Immature natural killer cell (primary cell): ENCODE results near the gene IGFALS. TPM values are rescaled to one million over a fixed set of nuclear protein-coding genes. Genes with fewer than 3 reads are reported as not detected.

Experiments
- DNase-seq, 3 donors: peaks; one replicate each; pipeline ENCODE4 v3.0.0; 2022; ENCODE audit warnings: mixed read lengths in 1 of 3
- H3K27ac Mint-ChIP-seq, 6 donors: one replicate each; pipeline ENCODE4 v1.8.0; 2020; ENCODE audit warnings: mixed read lengths in 6 of 6, mild to moderate bottlenecking in 5 of 6, inconsistent platforms in 4 of 6, moderate library complexity in 3 of 6
- H3K27me3 Mint-ChIP-seq, 3 donors: one replicate each; pipeline ENCODE4 v1.8.0; 2020 to 2021; ENCODE audit warnings: low read depth in 3 of 3, mild to moderate bottlenecking in 3 of 3, mixed read lengths in 3 of 3, moderate library complexity in 3 of 3, inconsistent platforms in 1 of 3
- H3K36me3 Mint-ChIP-seq, 3 donors: one replicate each; pipeline ENCODE4 v1.8.0; 2020; ENCODE audit warnings: mixed read lengths in 3 of 3, inconsistent platforms in 2 of 3, mild to moderate bottlenecking in 2 of 3
- H3K4me1 Mint-ChIP-seq, 2 donors: one replicate each; pipeline ENCODE4 v1.8.0; 2020; ENCODE audit warnings: inconsistent platforms in 2 of 2, mild to moderate bottlenecking in 2 of 2, mixed read lengths in 2 of 2, moderate library complexity in 1 of 2
- H3K4me3 Mint-ChIP-seq, 5 donors: one replicate each; pipeline ENCODE4 v1.8.0; 2020; ENCODE audit warnings: mild to moderate bottlenecking in 5 of 5, mixed read lengths in 5 of 5, inconsistent platforms in 3 of 5, moderate library complexity in 3 of 5
- H3K9me3 Mint-ChIP-seq, 6 donors: one replicate each; pipeline ENCODE4 v1.8.0; 2020; ENCODE audit warnings: mild to moderate bottlenecking in 6 of 6, mixed read lengths in 6 of 6, inconsistent platforms in 4 of 6, moderate library complexity in 3 of 6
- polyA plus RNA-seq, 3 donors: library from polyadenylated mRNA; unstranded; fragments of 300-500 nt; fragmentation: Illumina TruSeq; gene quantifications; one replicate each; pipeline ENCODE4 v1.2.3, GENCODE V29; 2021

The IGFALS gene
- polyA plus RNA-seq, 3 donors from 2014 or later = not detected

- DNase-seq = no peak
- peaks cover 0 to 3% of the 10 kb centered on the region in 2 donors for H3K4me1 Mint-ChIP-seq
- H3K4me3 Mint-ChIP-seq = no peak overlapping the region
- H3K27ac Mint-ChIP-seq = no peak overlapping the region
- H3K36me3 Mint-ChIP-seq = peaks cover 0 to 5% (median 3%) of the 10 kb centered on the region in 3 donors
- H3K9me3 Mint-ChIP-seq = no peaks in the 10 kb centered on the region
- H3K27me3 Mint-ChIP-seq = peaks cover 0 to 4% (median 1%) of the 10 kb centered on the region in 3 donors
These were observed 2.8 kb downstream of the IGFALS start for GRCh38 chr16:1790611-1791255.

GRCh38 chr16:1790261-1790610 is 3.3 kb downstream of the IGFALS start:
- H3K4me1 Mint-ChIP-seq = peaks cover 2 to 4% of the 10 kb centered on the region in 2 donors
- peaks cover 0 to 4% (median 1%) of the 10 kb centered on the region in 3 donors for H3K27me3 Mint-ChIP-seq
- no peak overlapping the region for H3K27ac Mint-ChIP-seq

DNA sequence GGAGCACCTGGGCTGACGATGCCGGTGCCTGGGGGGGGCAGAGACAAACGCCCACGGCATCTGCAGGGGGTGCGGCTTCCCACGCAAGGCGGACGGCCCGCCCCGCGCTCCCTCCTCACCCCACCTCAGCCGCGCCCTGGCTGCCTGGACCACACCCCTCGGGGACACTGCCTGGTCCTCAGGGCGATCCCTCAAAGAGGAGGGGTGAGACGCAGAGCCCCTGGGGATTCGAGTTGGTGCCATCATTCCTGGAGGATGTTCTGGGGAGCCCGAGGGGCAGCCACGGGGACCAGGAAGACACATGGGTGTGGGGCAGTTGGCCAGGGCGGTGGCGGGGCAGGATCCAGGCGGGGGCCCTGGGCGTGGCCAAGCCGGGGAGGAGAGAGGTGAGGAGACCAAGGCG is 3.9 kb downstream of the IGFALS start:
- peaks cover 0 to 5% (median 3%) of the 10 kb centered on the region in 3 donors for H3K36me3 Mint-ChIP-seq
- H3K27ac Mint-ChIP-seq = no peak overlapping the region
- H3K4me1 Mint-ChIP-seq = peaks cover 6 to 8% of the 10 kb centered on the region in 2 donors
- DNase-seq = no peak
- no peaks in the 10 kb centered on the region for H3K9me3 Mint-ChIP-seq
- H3K27me3 Mint-ChIP-seq = peaks cover 0 to 4% (median 1%) of the 10 kb centered on the region in 3 donors
- no peak overlapping the region for H3K4me3 Mint-ChIP-seq

More at GRCh38 chr16:1790261-1790610, 3.3 kb downstream of the IGFALS start:
- DNase-seq = no peak
- Mint-ChIP-seq H3K4me3 (no peak overlapping the region), H3K9me3 (no peaks in the 10 kb centered on the region), H3K36me3 (peaks cover 0 to 5% (median 3%) of the 10 kb centered on the region in 3 donors)

DNA sequence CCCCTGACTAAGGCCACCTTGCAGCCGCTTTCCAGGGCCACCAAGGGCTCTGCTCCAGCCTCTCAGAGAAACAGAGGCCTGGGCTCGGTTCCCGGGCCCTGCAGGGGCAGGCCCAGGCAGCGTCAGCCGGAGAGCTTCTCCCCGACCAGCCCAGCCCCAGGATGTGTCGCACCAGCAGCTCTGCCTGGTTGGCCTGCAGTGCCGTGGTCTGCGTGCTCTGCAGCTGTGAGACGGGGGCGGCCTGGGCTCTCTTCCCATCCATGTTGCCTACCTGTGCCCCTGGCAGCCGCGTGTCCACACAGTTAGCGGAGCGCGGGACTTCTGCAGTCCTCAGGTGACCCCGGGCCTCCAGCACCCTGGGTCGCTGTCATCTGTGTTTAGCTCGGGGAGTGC is 4.8 kb downstream of the IGFALS start:
- no peak overlapping the region for H3K27ac Mint-ChIP-seq
- H3K36me3 Mint-ChIP-seq = peaks cover 0 to 5% (median 3%) of the 10 kb centered on the region in 3 donors
- H3K4me1 Mint-ChIP-seq = peaks cover 6 to 12% of the 10 kb centered on the region in 2 donors
- H3K9me3 Mint-ChIP-seq = no peaks in the 10 kb centered on the region
- peaks cover 0 to 4% (median 1%) of the 10 kb centered on the region in 3 donors for H3K27me3 Mint-ChIP-seq
- no peak overlapping the region for H3K4me3 Mint-ChIP-seq
- DNase-seq = no peak

DNA sequence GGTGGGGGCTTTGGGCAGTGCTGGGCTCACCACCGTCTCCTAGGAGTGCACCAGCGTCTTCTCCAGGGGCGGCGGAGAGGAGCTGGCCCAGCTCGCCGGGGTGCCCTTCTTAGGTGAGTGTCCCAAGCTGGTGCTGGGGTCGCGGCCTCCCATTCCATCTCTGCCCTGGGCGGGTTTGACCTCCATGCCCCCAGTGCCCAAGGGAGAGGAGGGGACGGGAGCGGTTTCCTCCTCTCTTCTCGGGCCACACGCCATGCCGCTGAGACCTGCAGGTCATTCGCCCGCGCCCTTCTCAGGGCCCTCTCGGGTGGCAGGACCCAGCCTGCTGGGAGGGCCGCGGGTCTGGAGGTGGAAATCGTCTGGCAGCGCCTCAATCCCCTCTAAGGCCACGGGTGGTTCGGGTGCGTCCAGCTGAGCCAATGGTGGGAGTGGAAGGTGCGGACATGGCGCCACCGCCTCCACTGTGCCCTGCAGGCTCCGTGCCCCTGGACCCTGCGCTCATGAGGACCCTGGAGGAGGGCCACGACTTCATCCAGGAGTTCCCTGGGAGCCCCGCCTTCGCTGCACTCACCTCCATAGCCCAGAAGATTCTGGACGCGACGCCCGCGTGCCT is 5.3 kb downstream of the IGFALS start:
- H3K4me1 Mint-ChIP-seq = peaks cover 11 to 17% of the 10 kb centered on the region in 2 donors
- peaks cover 0 to 4% (median 1%) of the 10 kb centered on the region in 3 donors for H3K27me3 Mint-ChIP-seq
- peaks cover 0 to 5% (median 3%) of the 10 kb centered on the region in 3 donors for H3K36me3 Mint-ChIP-seq
- no peaks in the 10 kb centered on the region for H3K9me3 Mint-ChIP-seq
- H3K27ac Mint-ChIP-seq = no peak overlapping the region
- no peak overlapping the region for H3K4me3 Mint-ChIP-seq
- DNase-seq = no peak

DNA sequence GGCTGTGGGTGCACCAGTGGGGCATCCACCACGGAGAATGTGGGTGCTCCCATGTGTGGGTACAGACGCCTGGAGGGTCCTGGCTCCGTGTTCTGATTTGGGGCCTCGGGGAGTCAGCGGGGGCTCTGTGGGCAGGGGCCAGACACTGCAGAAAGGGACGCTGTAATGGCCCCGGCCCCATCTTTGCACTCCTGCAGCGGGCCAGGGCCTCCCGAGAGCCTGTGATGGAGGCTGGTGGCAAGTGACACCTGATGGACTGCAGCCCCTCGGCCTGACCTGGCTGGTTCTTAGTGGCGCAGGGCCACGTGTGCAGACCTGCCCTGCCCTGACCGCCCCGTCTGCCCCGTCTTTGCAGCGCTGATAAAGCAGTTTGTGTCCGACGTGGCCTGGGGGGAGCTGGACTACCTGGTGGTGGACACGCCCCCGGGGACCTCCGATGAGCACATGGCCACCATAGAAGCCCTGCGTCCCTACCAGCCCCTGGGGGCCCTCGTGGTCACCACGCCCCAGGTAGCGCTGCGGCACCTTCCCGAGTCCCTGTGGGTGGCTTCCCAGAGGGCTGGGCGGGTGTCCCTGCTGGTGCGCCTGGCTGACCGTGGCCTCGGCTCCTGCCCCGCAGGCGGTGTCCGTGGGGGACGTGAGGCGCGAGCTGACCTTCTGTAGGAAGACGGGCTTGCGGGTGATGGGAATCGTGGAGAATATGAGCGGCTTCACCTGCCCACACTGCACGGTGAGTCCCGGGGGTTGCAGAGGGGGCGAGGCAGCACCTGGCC is 6.0 kb downstream of the IGFALS start:
- no peak overlapping the region for H3K4me3 Mint-ChIP-seq
- H3K4me1 Mint-ChIP-seq = peaks cover 13 to 19% of the 10 kb centered on the region in 2 donors
- H3K27ac Mint-ChIP-seq = no peak overlapping the region
- no peaks in the 10 kb centered on the region for H3K9me3 Mint-ChIP-seq
- DNase-seq = no peak
- peaks cover 0 to 5% (median 3%) of the 10 kb centered on the region in 3 donors for H3K36me3 Mint-ChIP-seq
- peaks cover 3 to 7% (median 5%) of the 10 kb centered on the region in 3 donors for H3K27me3 Mint-ChIP-seq

GRCh38 chr16:1787056-1787321 is 6.5 kb downstream of the IGFALS start:
- no peaks in the 10 kb centered on the region for H3K9me3 Mint-ChIP-seq
- H3K27me3 Mint-ChIP-seq = peaks cover 5 to 9% (median 6%) of the 10 kb centered on the region in 3 donors
- H3K4me1 Mint-ChIP-seq = peaks cover 14 to 21% of the 10 kb centered on the region in 2 donors
- peaks cover 0 to 5% (median 3%) of the 10 kb centered on the region in 3 donors for H3K36me3 Mint-ChIP-seq
- H3K27ac Mint-ChIP-seq = no peak overlapping the region
- H3K4me3 Mint-ChIP-seq = no peak overlapping the region
- DNase-seq = no peak

DNA sequence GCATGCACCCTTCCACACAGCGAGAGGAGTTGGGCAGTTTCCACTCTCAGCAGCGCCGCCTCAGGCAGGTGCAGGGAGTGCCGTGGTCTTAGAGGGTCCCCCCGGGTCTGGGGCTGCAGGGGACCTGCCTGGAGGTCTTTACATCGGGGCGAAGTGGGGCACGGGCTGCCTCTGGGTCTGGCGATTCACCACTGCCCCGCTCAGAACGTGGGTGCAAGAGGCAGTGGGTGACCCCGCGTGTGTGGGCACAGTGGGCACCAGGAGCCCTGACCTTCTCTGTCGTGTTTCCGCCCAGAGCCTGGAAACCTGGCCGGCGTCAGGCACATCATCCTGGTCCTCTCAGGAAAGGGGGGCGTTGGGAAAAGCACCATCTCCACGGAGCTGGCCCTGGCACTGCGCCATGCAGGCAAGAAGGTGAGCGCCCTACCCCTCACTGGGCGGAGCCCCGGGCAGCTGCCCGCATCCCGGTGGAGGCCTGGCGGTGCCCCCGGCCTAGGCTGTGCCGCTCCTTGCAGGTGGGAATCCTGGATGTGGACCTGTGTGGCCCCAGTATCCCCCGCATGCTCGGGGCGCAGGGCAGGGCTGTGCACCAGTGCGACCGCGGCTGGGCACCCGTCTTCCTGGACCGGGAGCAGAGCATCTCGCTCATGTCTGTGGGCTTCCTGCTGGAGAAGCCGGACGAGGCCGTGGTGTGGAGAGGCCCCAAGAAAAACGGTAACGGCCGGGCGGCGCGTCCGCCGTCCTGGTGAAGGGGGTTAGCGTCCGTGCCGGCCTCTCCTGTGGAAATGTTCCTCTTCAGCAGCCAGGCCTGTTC is 7.1 kb downstream of the IGFALS start:
- Mint-ChIP-seq H3K36me3 (peaks cover 0 to 5% (median 3%) of the 10 kb centered on the region in 3 donors), H3K9me3 (no peaks in the 10 kb centered on the region), H3K27ac (no peak overlapping the region), H3K4me1 (peaks cover 19 to 25% of the 10 kb centered on the region in 2 donors), H3K4me3 (no peak overlapping the region), H3K27me3 (peaks cover 5 to 11% (median 6%) of the 10 kb centered on the region in 3 donors)
- no peak for DNase-seq

GRCh38 chr16:1785846-1786170 is 7.7 kb downstream of the IGFALS start:
- Mint-ChIP-seq H3K9me3 (no peaks in the 10 kb centered on the region), H3K27ac (no peak overlapping the region), H3K4me1 (peaks cover 25 to 30% of the 10 kb centered on the region in 2 donors), H3K36me3 (peaks cover 0 to 5% (median 3%) of the 10 kb centered on the region in 3 donors), H3K27me3 (peaks cover 5 to 11% (median 6%) of the 10 kb centered on the region in 3 donors), H3K4me3 (no peak overlapping the region)
- DNase-seq = no peak

DNA sequence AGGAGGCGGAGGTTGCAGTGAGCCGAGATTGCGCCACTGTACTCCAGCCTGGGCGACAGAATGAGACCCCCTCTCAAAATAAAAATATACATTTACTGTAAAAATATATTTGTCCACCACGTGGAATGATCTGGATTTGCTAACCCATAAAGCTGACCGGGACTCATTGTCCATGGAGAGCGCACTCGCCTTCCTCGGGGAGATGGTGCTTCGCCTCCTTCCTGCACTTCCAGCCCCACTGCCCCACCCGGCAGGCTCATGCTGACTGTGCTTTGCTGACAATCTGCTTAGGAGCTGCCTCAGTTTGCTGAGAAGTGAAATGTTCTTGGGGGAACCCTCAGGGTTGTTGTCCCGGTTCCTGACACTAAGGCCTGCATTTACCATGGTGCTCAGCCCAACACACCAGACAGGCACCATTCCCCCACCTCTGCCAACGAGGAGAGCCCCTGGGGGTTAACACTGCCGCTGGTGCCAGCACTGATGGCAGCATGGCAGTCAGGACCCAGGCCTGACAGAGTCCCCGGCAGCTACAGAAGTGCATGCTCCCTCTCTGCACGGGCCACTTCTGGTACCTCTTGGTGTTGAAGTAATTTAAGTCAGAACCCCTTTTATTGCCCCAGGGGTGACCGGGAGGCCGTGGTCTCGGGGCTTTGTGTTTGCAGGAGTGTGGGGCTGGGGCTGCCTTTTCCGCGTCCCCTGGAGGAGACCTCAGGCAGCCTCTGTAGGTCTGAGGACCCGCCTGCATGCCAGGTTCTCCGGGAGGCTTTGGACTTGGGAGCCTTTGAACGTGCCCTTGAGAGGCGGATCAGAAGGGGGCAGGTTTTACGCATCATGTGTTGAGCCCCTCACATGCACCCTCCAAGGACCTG is 8.3 kb downstream of the IGFALS start:
- H3K4me1 Mint-ChIP-seq = peaks cover 25 to 31% of the 10 kb centered on the region in 2 donors
- no peaks in the 10 kb centered on the region for H3K9me3 Mint-ChIP-seq
- no peak for DNase-seq
- H3K4me3 Mint-ChIP-seq = peak overlapping the region; percentile 41 to 67 (median 61)
- peaks cover 0 to 5% (median 3%) of the 10 kb centered on the region in 3 donors for H3K36me3 Mint-ChIP-seq
- no peak overlapping the region for H3K27ac Mint-ChIP-seq
- H3K27me3 Mint-ChIP-seq = peaks cover 5 to 9% (median 6%) of the 10 kb centered on the region in 3 donors

GRCh38 chr16:1782408-1783264 is 10.9 kb downstream of the IGFALS start, which contains the start of the genes NUBP2 and SPSB3:
Gene NUBP2, plus strand, starts transcription at chr16:1782960. Its CDS starts 61 bp downstream, at chr16:1783021.
Gene SPSB3, minus strand, starts transcription at chr16:1782571. Its CDS starts 1,088 bp downstream, at chr16:1781483.
- H3K27ac Mint-ChIP-seq = peak within 1 kb of the TSS; percentile 85 to 96 (median 91)
- no peaks in the 10 kb centered on the region for H3K9me3 Mint-ChIP-seq
- peak; percentile 99 for DNase-seq
- peak within 1 kb of the TSS; percentile 88 to 93 (median 91) for H3K4me3 Mint-ChIP-seq
- no peaks in the 10 kb centered on the region for H3K36me3 Mint-ChIP-seq
- H3K27me3 Mint-ChIP-seq = peaks cover 7 to 12% (median 10%) of the 10 kb centered on the region in 3 donors
- H3K4me1 Mint-ChIP-seq = peaks cover 25 to 30% of the 10 kb centered on the region in 2 donors
